Subcutaneous abdominal adipose tissue (tissue), 5 donors: Measurements from ENCODE around the gene HINT3.

Experiments
- H3K27ac ChIP-seq: one replicate; pipeline ENCODE4 v1.7.0; 2013; ENCODE audit warnings: low read depth, mild to moderate bottlenecking, inconsistent platforms, low read length, moderate library complexity
- H3K27me3 ChIP-seq, 5 donors: one replicate each; pipeline ENCODE4 v1.7.0; 2013; ENCODE audit warnings: low read length in 5 of 5, inconsistent platforms in 1 of 5; ENCODE audit not compliant: control insufficient read depth in 5 of 5, insufficient read depth in 4 of 5
- H3K36me3 ChIP-seq, 5 donors: one replicate each; pipeline ENCODE4 v1.7.0; 2013; ENCODE audit warnings: low read length in 5 of 5; ENCODE audit not compliant: control insufficient read depth in 5 of 5, insufficient read depth in 5 of 5
- H3K4me1 ChIP-seq, 5 donors: one replicate each; pipeline ENCODE4 v1.7.0; 2013; ENCODE audit warnings: low read length in 5 of 5, mild to moderate bottlenecking in 3 of 5, moderate library complexity in 1 of 5; ENCODE audit not compliant: control insufficient read depth in 5 of 5, insufficient read depth in 5 of 5
- H3K4me3 ChIP-seq, 5 donors: one replicate each; pipeline ENCODE4 v1.7.0; 2013; ENCODE audit warnings: low read length in 5 of 5, low read depth in 1 of 5
- H3K9ac ChIP-seq, 5 donors: one replicate each; pipeline ENCODE4 v1.7.0; 2013; ENCODE audit warnings: low read length in 5 of 5, mild to moderate bottlenecking in 4 of 5, moderate library complexity in 3 of 5
- H3K9me3 ChIP-seq, 5 donors: one replicate each; pipeline ENCODE4 v1.7.0; 2013; ENCODE audit warnings: low read length in 5 of 5; ENCODE audit not compliant: control insufficient read depth in 5 of 5
- donor health status: healthy.
- donor health status: healthy.
- donor health status: healthy.
- donor health status: healthy.
- donor health status: healthy.

Gene HINT3

DNA sequence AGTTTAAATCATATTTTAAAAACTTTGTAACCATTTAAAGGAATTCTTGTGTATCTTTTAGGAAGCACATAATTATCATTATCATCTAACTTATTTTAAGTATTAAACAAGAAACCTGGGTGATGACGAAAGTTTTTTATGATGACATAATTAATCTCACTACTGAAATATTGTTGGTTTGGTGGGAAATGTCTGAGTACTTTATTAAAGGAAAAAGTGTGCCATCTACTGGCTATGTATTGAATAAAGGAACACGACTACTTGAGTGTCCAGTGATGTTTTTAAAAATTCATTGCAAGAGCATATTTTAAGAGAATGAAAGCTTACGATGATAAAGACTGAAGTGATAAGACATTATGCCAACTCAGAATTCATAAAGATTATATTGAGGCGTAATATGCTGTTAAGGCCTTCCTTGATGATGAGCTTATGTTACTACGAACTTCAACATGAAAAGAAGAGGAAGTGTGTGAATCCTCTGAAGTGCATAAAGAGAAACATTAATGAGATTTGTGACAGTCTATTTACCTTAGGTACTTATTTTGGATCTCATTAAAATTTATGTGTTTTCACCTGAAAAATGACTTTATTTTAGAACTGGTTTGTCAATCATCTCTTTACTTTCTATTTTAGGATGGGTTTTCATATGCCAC lies 17.8 kb downstream of the HINT3 start:
- no peak overlapping the region for H3K4me3 ChIP-seq
- H3K27me3 ChIP-seq: no peaks in the 10 kb centered on the region
- peaks cover 4 to 11% (median 10%) of the 10 kb centered on the region in 5 donors for H3K36me3 ChIP-seq
- no peak overlapping the region for H3K27ac ChIP-seq
- no peaks in the 10 kb centered on the region for H3K4me1 ChIP-seq
- no peaks in the 10 kb centered on the region for H3K9me3 ChIP-seq
- no peak overlapping the region for H3K9ac ChIP-seq

DNA sequence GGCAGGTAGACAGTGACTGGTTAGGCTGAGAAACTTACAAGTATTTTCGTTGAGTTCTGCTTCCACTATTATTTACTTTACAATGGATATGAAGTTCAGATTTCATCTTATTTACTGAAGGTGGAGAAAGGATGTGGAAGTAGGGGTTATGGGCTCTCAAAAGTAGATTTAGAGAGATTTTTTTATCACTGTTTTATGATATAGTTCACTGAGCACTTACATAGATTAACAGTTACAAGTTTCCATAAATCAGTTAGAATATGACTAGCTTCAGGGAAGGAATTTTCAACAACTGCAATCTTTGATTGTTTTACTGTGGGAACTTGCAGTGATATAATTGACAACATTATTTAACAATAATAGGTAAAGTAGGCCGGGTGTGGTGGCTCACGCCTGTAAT lies 22.5 kb downstream of the HINT3 start:
- Histone ChIP-seq H3K27ac (no peak overlapping the region), H3K4me1 (no peaks in the 10 kb centered on the region), H3K36me3 (peaks cover 4 to 18% (median 10%) of the 10 kb centered on the region in 5 donors), H3K27me3 (no peaks in the 10 kb centered on the region), H3K9me3 (no peaks in the 10 kb centered on the region), H3K4me3 (no peak overlapping the region), H3K9ac (no peak overlapping the region)

DNA sequence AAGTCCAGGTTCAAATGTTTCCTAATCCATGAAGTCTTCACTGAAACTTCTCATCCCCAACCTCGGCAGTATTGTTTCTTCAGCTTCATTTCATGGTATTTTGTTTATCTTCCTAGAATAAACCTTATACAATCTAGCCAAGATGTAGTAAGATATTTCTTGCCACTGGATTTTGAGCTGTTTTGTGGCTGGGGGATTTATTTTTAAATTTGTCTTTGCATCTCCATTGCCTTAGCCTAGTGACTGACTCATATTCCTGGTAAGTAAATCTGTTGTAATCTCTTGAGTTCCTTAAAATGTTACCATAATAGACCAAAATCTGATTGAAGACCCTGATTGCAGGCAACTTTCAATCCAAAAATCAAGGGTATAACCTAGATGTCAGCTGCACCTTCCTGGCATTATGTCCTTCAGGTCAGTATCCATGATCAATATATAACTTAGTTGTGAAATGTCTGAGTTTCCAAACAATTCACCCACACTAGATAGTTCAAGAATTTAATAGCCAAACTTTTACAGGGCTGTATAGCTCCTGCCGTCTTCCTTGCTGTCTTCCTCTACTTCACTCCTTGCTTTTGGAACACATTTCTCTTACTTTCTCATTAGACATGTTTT lies 25.1 kb downstream of the HINT3 start:
- Histone ChIP-seq H3K9me3 (no peaks in the 10 kb centered on the region), H3K36me3 (peaks cover 0 to 12% (median 2%) of the 10 kb centered on the region in 5 donors), H3K27ac (no peak overlapping the region)

DNA sequence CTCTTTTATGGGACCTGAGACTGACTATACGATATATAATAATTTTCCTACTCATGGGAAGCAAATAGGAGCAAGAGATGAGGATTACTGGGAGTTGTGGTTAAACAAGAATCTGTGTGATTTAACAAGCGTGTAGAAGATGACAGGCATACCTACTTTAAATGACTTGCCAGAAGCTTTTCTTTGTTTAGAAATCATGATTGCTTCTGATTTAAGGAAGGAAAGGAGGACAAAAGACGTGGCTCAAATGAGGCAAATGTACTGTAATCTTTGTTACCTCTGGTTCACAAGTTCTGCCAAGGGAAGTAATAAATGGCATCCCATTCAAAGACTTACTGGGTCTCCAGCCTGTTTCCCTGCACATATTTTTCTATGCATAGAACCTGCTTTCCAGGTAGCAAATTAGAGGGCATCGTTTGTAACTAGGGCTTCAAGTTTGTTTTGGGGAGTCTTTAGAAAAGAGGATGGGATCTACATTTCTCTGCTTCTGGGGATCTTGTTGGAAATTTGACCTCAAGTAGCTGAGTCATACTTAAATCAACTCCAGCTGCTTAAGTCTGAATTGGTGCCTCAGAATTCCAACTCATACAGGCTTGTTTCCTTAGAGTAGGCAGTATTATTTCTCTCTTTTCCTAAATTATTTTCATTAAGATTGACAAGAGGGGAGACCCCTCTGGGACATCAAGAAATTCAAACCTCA lies 26.8 kb downstream of the HINT3 start:
- no peaks in the 10 kb centered on the region for H3K9me3 ChIP-seq
- H3K27ac ChIP-seq: no peak overlapping the region
- no peak overlapping the region for H3K4me3 ChIP-seq
- H3K36me3 ChIP-seq: peaks cover 0 to 12% (median 2%) of the 10 kb centered on the region in 5 donors
- H3K4me1 ChIP-seq: peaks cover 0 to 17% (median 17%) of the 10 kb centered on the region in 5 donors
- H3K27me3 ChIP-seq: no peaks in the 10 kb centered on the region
- H3K9ac ChIP-seq: no peak overlapping the region

More for the DNA sequence above, 25.1 kb downstream of the HINT3 start:
- Histone ChIP-seq H3K9ac (no peak overlapping the region), H3K27me3 (no peaks in the 10 kb centered on the region), H3K4me3 (no peak overlapping the region), H3K4me1 (peaks cover 0 to 11% (median 8%) of the 10 kb centered on the region in 5 donors)

DNA sequence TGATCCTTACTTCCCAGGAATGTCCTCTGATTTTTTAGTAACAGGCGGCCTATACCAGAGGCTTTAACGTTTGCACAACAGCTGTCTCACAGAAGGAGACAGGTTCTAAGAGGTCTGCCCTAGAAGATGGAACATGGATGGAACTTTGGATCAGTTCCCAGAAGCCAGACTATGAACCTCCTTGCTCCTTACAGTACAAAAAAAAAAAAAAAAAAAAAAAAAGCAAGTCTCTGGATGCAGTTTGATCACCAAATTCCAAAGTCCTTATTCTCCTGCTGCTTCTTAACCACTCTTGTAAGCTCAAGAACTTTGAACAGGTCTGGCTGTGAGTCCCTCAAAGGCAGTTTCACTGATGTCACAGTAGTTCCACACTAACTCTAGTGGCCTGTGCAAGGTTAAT lies 27.7 kb downstream of the HINT3 start:
- H3K36me3 ChIP-seq: peaks cover 0 to 8% (median 2%) of the 10 kb centered on the region in 5 donors
- H3K4me1 ChIP-seq: peaks cover 0 to 17% (median 17%) of the 10 kb centered on the region in 5 donors
- H3K27ac ChIP-seq: no peak overlapping the region
- H3K4me3 ChIP-seq: no peak overlapping the region
- no peaks in the 10 kb centered on the region for H3K9me3 ChIP-seq
- H3K9ac ChIP-seq: no peak overlapping the region
- H3K27me3 ChIP-seq: no peaks in the 10 kb centered on the region

DNA sequence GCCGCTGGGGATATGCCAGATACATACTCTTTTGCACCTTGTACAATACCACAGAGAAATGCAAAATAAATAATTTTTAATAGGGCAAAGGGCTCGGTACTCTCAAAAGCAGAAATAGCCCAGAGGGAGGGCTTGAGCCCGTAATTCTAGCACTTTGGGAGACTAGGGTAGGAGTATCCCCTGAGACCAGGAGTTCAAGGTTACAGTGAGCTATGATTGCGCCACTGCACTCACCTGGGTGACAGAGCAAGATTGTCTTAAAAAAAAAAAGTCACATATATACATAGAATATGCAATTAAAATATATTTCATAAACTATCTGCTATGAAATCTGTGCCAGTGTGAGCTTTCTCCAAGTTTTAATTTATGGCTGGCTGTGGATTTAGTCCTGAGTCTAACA lies 29.0 kb downstream of the HINT3 start:
- H3K36me3 ChIP-seq: peaks cover 0 to 5% (median 0%) of the 10 kb centered on the region in 5 donors
- H3K27me3 ChIP-seq: no peaks in the 10 kb centered on the region
- H3K27ac ChIP-seq: no peak overlapping the region
- H3K4me3 ChIP-seq: peak overlapping the region in 3 of 5 donors; percentile 80 to 99 (median 98)
- no peaks in the 10 kb centered on the region for H3K9me3 ChIP-seq
- H3K9ac ChIP-seq: peak overlapping the region in 4 of 5 donors; percentile 69 to 89 (median 76)
- H3K4me1 ChIP-seq: peaks cover 0 to 17% (median 17%) of the 10 kb centered on the region in 5 donors

DNA sequence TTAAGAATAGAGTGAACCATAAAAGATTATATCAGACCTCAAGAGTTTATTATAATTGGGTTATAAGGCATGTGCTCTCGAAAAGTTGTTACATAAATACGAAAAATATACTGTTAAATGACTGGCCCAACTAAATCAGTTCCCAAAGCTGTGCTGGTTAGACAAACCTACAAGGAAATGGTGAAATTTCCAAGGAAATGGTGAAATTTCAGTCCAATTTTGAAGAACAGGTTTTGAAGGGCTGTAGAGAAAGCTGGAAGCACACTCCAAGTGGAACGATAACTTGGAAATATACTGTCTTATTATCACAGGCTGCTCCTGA lies 29.4 kb downstream of the HINT3 start:
- Histone ChIP-seq H3K9me3 (no peaks in the 10 kb centered on the region), H3K4me3 (peak overlapping the region; percentile 80 to 99 (median 98)), H3K27ac (peak overlapping the region; percentile 54), H3K9ac (peak overlapping the region; percentile 69 to 89 (median 81)), H3K27me3 (no peaks in the 10 kb centered on the region), H3K36me3 (peaks cover 0 to 5% (median 0%) of the 10 kb centered on the region in 5 donors), H3K4me1 (peaks cover 0 to 17% (median 17%) of the 10 kb centered on the region in 5 donors)

DNA sequence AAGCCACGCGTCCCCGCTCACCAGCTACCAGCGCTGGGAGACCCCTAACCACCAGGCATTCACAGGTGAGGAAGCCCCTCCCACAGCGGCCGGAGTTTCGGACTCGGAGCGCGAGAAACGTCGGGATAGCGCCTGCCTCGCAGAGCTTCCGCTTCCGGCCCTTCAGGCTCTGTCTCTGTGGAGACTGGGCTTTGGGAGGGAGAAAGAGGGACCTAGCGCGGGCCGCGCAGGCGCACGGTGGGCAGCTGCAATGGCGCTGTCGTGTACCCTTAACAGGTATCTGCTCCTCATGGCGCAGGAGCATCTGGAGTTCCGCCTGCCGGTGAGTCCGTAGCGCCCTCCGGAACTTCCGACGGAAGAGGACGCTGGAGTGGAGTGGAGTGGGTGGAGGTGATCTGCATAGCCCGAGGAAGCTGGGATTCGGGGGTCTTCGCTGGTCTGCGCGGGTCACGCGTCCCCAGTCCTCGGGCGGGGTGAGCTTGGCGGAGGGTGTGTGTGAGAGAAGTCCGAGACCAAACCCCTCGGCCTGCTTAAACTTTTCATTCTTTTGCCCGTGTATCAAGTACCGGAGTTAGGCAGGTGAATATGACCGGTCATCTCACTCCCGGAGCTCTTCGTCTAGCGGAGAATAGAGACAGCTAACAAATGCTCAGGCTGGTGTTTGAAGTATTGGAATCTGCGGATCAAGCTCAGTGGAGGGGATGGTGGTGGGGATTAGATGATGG lies 29.9 kb downstream of the HINT3 start, which contains the start of gene TRMT11:
Gene TRMT11, plus strand, starts transcription at position 240 of the 725 bp plus-strand sequence. Its CDS starts 11 bp downstream, at position 251.
- H3K4me3 ChIP-seq: peak within 1 kb of the TSS; percentile 83 to 99 (median 98)
- H3K27ac ChIP-seq: peak within 1 kb of the TSS; percentile 54
- no peaks in the 10 kb centered on the region for H3K27me3 ChIP-seq
- H3K9me3 ChIP-seq: no peaks in the 10 kb centered on the region
- H3K9ac ChIP-seq: peak within 1 kb of the TSS; percentile 70 to 89 (median 81)
- H3K4me1 ChIP-seq: peaks cover 0 to 17% (median 17%) of the 10 kb centered on the region in 5 donors
- peaks cover 0 to 5% (median 0%) of the 10 kb centered on the region in 5 donors for H3K36me3 ChIP-seq

DNA sequence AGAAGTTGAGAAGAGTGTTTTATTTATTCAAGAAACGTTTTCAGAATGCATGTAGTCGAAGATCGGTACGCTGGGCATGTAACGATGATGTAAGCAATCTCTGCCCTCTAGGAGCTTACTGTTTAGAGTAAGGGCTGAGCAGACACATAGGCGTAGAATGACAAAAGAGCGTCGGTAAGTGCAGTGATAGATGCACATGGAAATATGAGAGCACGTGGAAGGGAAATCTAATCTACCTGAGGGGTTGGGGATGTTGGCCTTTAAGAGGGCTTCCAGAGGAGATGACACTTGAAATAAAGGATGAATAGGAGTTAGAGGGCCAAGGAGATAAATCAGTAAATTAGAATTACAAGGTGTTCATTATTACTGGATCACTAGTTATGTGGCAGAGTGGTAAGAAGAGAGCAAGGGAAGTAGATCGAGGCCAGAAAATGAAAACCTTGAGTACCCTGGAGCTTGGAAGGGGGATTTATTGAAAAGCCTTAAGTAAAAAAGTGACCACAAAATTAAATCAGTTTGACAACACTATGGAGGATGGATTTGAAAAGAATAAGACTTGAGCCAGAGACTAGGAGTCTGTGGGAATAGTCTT lies 30.6 kb downstream of the HINT3 start:
- Histone ChIP-seq H3K9ac (peak overlapping the region; percentile 70 to 89 (median 81)), H3K27ac (peak overlapping the region; percentile 54), H3K36me3 (no peaks in the 10 kb centered on the region), H3K4me3 (peak overlapping the region; percentile 83 to 99 (median 98)), H3K9me3 (no peaks in the 10 kb centered on the region), H3K4me1 (peaks cover 0 to 17% (median 17%) of the 10 kb centered on the region in 5 donors), H3K27me3 (no peaks in the 10 kb centered on the region)
